Non-pigmented ciliary epithelial cell (primary cell): ENCODE data around the gene CCDC159.
A peak's percentile ranks its signal among the peaks of the same experiment; 100 is the strongest.
"Not testable (repeated sequence)": the region's sequence is repeated elsewhere in the genome, so short reads cannot be mapped to it uniquely, and the experiment has no call there.

Experiments used
- DNase-seq: peaks from one replicate; pipeline ENCODE4 v3.0.0-alpha.2; 2010; ENCODE audit warnings: low read depth

CCDC159 gene

DNA sequence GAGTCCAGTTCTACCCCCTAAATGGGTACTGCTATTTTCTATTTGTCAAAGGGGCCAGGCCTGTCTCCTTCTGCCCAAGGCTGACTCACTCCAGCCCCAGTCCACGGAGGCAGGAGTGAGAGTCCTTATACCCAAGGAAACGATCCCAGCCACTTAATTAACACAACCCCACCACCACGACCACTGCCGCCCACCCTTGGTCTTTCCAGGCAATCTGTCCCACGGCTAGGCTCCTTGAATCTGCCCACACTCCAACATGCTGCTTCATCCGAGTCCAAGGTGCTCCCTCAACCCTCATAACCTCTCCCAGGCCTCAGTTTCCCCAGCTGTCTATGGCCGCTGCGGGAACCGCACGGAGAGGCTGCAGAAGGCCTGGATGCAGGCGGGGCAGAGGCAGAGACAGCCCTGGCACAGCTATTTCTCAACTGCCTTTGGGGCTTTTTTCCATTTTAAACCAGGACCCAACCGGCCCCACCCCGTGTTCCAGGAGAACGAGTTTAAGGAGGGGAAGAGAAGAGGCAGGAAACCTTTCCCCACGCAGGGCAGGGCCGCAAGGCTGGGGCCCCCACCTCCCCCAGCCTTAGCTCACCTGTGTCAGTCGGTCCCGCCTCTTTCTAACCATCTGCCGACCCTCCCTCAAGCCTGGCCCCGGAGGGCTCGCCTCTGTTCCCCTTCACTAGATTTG lies 7.6 kb upstream of the CCDC159 start:
- DNase-seq = no peak

DNA sequence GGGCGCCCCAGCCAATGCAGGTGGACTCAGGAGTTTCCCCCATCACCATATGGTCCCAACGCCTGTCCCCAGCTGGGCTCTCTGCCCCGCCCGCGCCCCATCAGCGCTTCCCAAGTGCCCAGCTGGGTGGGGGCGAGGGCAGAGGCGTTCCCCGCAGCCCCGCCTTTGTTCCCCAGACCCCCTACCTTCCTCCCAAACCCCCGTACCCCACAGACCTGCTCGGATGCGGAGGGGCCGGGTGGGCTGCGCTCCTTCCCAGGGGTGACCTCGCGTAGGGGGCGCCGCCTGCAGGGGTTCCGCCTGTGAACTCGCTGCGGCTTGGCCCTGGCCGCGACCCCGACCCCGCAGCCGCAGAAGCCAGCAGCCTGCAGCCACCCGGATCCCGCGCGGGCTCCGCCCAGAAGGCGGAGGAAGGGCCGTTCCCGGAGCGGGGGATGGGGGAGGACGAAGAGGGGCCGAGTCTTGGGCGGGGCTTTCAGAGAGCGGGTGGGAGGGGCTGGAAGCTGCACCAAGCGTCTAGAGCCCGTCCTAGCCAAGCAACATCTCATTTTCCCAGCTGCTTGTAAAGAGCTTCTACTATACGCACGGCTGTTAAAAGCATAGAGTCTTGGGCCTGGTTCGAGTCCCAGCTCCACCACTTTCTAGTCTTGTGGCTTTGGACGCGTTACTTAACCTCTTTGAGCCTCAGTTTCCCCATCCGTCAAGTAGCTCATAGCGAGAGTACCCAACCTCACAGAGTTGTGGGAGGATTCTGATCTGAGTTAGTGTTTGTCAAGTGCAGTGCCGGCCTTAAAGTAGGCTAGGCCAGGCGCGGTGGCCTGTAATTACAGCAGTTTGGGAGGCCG lies 6.8 kb upstream of the CCDC159 start, which contains the start of gene RAB3D:
Gene RAB3D (minus strand): TSS at position 404 of the 845 bp plus-strand sequence. CDS start 2,258 bp downstream, outside the sequence.
- DNase-seq = peak; percentile 47

DNA sequence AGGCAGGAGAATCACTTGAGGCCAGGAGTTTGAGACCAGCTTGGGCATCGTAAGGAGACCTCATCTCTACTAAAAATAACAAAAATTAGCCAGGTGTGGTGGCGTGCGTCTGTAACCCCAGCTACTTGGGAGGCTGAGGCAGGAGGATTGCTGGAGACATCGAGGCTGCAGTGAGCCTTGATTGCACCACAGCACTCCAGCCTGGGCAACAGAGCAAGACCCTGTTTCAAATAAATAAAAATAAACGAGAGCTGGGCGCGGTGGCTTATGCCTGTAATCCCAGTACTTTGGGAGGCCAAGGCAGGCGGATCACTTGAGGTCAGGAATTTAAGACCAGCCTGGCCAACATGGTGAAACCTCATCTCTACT lies 6.2 kb upstream of the CCDC159 start:
- DNase-seq = not testable (repeated sequence)

DNA sequence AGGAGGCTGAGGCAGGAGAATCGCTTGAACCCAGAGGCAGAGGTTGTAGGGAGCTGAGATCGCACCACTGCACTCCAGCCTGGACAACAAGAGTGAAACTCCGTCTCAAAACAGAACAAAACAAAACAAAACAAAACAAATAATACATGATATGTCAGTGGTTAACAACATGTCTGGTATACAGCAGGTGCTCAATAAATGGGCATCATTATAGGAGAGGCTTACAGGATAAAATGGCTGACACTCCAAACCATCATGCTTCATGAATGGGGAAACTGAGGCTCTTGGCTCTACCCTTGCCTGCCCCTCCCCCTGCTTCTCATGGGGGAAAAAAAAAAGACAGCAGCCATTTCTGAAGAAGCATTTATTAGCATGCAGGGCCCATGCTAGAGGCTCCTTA lies 3.9 kb upstream of the CCDC159 start:
- DNase-seq = no peak

DNA sequence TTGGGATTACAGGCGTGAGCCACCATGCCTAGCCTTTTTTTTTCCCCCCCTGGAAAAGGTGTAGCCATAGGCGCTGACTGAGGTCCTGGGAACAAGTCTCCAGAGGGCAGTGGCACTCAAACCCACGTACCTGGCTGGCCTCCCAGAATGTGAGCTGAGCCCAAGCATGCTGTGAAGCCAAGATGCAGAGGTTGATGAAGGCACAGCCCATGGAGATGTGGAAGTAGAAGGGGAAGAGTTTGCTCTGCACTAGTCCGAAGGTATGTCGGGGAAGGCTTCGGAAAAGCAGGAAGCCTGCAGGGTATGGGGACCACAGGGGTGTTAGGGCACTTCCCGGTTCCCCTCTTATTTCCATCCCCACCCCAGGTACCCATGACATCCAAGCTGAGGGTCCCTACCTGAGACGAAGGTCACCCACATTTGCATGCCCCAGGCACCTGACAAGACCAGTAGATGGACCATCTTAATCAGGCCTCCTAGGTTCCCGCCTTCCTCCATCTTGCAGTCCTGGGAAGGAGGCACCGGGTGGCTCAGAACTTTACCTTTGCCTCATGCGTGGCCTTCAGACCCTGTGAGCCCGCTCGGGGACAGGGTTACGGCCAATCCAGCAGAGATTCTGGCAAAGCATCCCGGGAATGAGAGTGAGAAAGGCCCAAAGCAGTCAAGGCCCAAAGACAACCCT lies 1.1 kb upstream of the CCDC159 start:
- DNase-seq = no peak

DNA sequence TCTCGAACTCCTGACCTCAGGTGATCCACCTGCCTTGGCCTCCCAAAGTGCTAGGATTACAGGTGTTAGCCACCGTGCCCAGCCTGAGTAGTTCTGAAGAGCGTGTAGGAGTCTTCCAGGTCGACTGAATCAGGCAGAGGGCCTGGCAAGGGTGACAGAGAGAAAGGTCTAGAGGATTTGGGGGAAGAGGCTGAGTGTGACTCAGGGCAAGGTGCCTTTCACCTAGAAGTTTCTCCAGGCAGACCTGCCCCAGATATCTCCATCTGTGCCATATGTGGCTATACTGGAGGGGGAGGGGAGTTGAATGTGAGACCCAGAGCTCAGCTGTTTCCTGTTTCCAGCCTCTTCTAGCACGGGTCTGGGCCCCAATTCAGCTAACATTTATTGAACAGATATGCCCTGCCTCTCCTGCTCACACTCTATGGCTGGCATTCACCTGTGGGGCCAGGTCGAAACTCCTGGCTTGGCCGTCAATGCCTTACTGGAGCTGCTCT lies 1.3 kb downstream of the CCDC159 start:
- no peak for DNase-seq

DNA sequence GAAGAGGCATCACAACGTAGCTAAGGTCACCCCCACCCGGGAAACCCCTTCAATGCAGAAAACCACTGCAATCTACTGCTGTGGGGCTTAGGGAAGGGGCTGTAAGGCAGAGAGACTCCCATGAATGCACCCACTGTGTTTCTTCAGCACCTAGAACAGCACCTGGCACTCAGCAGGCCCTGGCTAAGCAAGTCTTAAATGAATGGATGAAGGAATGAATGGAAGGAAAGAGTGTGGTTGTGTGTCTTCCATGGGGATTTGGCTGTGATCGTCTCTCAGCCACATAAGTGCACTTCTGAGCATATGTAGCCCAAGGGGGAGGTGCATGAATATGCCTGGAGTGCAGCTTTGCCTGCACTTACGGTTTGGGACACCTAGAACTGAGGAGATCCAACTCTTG lies 2.9 kb downstream of the CCDC159 start:
- no peak for DNase-seq

DNA sequence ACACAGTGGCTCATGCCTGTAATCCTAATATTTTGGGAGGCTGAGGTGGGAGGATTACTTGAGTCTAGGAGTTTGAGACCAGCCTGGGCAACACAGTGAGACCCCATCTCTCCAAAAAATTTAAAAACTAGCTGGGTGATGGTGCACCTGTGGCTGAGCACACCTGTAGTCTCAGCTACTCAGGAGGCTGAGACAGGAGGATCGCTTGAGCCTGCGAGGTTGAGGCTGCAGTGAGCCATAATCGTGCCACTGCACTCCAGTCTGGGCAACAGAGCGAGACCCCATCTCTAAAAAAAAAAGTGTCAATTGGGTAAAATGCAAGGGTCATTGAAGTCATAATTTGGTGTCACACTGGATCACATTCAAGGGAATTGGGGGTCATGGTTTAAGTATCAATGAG lies 7.8 kb downstream of the CCDC159 start:
- DNase-seq = not testable (repeated sequence)

DNA sequence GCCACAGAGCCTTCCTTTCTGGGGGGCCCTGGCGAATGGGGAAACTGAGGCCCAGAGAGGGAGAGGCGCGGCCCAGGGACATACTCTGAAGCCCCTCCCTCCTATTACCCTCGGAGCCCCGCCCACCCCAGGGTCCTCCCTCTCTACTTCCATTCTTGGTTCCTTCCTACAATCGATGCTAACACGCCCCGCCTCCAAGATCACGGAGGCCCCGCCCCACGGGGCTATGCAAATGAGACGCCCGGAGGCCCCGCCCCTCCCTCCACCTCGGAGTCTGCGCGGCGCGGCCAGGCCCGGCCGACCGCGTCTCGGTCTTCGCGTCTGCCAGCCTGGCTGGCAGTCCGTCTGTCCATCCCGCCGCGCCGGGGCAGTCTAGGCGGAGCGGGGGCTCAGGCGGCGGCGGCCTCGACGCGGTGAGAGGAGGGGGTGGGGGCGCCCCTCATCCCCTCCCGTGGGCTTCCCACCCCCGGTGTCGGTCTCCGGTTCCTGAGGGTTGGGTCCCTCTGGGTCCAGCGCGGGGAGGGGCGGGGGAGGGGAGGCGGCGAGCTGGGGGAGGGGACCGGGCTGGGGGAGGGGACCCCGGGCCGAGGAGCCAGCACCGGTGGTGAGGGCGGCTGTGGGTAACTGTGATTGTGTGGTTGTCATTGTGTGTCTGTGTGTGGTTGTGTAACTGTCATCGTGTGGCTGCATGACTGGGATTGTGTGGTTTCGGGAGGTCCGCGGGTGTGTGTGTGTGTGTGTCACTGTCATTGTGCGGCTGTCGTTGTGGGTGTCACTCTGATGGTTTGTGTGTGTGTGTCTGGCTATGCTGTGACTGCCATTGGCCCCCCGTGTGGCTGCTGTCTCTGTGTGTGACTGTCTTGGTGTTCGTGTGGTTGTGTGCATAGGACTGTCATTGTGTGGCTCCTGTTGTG lies 9.1 kb downstream of the CCDC159 start, which contains the start of gene PLPPR2:
Gene PLPPR2 (plus strand): TSS at position 273 of the 914 bp plus-strand sequence. CDS start 2,242 bp downstream, outside the sequence.
- no peak for DNase-seq

DNA sequence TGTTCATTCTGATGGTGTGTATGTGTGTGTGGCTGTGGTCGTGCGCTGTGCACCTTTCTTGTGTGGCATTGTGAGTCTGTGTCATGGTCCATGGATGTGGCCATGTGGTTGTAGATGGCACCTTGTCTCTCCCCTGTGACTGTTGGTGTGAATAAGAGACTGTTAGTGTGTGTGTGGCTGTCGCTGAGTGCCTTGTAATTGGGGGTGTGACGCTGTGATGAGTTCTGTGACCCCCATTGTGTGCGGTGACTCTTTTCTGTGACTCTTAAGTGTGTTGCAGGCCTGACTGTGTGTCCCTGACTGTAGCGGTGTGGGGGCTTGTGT lies 9.7 kb downstream of the CCDC159 start:
- no peak for DNase-seq

DNA sequence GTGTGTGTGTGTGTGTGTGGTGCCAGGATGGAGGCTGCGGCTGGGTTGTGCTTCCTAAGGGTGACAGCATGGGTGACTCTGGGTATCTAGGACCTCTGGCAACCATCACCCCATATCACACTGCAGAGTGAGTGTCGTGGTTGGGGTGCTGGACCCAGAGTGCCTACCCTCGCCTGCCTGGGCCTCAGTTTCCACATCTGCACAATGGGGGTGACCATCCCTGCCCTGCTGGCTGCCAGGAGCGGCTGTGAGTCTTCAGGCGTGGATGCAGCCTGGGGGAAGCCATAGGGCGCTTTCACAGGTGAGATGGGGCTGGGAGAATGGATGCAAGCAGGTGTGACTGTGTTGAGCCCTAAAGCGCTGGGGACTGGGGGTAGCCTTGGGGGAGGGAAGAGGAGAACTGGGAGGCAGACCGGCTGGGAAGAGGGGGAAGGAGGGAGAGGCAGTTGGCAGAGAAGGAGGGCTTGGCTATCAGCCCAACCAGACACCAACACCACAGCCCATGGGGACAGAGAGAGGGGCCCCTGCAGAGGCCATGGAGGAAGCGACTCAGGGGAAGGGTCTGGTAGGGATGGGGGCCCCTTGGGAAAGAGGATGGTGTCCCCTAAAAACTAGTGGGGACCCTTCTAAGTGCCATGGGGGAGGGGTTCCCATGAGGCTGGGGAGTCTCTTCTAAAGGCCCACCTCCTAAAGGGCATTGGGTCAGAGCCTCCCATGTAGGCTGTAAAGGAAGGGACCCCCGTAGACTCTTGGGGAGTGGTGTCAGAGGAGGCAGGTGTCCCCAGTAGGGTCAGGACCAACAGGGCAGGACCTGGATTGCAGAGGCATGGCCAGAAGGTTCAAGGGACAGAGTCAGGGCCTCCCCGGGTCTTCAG lies 10.6 kb downstream of the CCDC159 start:
- no peak for DNase-seq

DNA sequence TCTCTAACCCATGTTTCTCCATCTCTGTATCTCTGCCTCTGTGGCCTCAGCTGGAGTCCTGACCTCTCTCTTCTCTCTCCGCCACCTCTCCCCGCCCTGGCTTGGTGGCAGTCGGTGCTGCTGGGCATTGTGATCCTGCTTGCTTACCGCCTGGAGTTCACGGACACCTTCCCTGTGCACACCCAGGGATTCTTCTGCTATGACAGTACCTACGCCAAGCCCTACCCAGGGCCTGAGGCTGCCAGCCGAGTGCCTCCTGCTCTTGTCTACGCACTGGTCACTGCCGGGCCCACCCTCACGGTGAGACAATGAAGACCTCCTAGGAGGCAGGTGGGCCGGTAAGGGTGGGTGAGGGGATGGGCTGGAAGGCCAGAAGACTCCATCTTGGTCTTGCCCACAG lies 13.1 kb downstream of the CCDC159 start:
- no peak for DNase-seq

DNA sequence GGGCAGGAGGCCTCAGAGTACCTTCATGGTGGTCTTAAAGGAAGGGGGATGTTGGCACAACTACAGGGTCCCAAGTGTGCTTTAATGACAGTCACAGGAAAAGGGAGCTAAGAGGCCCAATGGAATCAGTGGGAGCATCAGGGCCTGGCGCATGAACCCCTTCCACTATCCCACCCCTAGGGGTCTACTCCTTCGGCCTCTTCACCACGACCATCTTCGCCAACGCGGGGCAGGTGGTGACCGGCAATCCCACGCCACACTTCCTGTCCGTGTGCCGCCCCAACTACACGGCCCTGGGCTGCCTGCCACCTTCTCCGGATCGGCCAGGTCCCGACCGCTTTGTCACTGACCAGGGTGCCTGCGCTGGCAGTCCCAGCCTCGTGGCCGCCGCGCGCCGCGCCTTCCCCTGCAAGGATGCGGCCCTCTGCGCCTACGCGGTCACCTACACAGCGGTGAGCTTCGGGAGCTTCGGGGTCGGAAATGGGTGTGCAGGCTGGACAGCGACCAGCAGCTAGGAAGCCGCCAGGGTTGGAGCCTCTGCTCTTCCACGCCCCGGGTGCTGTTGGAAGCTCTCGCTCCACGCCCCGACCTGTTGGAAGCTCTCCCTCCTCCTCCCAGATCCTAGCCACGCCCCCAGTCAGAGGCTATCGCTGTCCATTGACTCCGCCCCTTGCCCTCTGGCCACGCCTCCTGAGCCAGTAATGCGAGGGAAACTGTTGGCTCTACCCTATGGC lies 14.9 kb downstream of the CCDC159 start:
- DNase-seq = no peak

DNA sequence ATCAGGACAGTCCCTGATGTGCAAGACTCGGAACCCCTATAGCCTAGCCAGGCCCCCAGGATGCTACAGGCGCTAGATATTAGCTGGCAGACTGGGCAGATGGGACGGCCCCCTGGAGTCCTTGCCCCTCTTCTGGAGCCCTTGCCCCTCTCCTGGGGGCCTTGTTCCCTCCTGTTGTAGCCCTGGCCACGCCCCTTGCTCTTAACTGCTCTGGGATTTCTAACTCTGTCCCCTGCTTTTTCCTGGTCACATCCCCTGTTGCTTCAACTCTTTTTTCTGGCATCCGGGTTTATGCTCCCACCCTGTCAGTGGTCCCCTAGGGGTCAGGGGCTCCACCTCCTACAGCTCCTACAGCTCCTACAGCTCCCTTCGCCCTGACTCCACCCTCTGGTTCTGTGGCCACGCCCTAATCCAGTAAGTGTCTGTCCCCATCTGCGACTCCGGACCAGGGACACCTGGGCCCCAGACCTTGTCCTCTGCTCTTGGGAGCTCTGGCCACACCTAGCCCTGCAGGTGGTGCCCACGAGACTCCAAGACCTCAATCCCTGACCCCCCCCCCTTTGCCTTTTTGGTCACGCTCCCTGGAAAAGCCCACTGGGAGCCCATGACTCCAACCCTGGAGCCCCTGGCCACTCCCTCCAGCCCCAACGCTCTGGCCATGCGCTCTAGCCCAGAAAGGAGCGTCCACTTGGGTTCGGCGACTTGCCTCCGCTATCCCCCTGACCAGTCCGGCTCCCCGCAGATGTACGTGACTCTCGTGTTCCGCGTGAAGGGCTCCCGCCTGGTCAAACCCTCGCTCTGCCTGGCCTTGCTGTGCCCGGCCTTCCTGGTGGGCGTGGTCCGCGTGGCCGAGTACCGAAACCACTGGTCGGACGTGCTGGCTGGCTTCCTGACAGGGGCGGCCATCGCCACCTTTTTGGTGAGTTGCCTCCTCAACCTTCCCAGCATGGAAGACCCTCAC lies 15.7 kb downstream of the CCDC159 start:
- no peak for DNase-seq

DNA sequence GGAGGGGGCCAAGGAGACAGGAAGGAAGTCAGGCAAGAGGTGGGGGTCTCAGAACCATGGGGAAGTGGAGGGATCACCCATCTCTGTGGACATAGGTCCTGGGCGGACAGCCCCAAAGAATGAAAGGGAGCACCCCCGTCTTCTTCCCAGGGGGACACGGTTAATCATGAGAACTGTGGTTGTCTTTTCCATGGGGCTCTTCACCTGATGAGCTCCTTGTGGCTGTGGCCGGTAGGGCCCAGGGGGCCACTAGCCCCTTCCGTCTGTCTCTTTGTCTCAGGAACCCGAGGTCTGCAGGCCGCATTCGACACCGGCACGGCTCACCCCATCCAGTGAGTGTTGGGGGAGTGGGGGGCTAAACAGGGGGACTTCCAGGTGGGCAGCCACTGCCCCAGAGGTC lies 17.6 kb downstream of the CCDC159 start:
- DNase-seq = no peak

DNA sequence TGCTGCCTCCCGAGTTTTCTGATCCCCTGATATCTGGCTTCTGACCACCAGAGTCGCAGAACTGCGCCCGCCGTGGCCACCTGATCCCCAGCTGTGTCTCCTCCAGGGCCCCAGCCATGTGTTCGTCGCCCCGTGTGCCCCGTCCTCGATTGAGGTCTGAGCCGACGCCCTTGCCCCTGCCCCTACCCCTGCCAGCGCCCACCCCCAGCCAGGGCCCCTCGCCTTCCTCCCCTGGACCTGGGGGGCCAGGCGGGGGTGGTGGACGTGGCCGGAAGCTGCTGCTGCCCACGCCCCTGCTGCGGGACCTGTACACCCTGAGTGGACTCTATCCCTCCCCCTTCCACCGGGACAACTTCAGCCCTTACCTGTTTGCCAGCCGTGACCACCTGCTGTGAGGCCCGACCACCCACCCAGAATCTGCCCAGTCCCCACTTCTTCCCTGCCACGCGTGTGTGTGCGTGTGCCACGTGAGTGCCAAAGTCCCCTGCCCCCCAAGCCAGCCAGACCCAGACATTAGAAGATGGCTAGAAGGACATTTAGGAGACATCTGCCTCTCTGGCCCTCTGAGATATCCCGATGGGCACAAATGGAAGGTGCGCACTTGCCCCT lies 18.1 kb downstream of the CCDC159 start:
- no peak for DNase-seq

DNA sequence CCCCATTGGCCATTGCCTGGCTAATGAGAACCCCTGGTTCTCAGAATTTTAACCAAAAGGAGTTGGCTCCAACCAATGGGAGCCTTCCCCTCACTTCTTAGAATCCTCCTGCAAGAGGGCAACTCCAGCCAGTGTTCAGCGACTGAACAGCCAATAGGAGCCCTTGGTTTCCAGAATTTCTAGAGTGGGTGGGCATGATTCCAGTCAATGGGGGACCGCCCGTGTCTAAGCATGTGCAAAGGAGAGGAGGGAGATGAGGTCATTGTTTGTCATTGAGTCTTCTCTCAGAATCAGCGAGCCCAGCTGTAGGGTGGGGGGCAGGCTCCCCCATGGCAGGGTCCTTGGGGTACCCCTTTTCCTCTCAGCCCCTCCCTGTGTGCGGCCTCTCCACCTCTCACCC lies 18.6 kb downstream of the CCDC159 start:
- no peak for DNase-seq

DNA sequence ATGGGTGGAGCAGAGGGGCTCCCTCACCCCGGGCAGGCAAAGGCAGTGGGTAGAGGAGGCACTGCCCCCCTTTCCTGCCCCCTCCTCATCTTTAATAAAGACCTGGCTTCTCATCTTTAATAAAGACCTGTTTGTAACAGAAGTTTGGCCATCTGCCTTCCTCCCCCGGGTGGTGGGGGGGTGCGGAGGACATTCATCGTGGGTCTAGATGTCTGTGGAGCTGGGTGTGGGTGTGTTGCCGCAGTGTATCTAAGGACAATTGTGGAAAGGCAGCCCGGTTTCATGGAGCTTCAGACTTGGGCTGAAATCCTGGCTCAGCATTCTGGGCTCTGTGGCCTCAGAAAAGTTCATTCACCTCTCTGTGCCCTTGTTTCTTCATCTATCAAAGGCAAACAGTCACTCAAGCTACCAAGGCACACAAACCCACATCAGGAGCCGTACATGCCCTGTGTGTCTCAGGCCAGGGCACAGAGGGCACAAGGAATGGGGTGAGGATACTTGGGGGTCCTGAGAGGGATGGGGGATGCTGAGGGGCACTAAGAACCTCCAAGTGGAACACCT lies 19.3 kb downstream of the CCDC159 start:
- no peak for DNase-seq
